Endothelial cell of umbilical vein (primary cell): Measurements from ENCODE around the gene SH3BP2. TPM values are rescaled to one million over a fixed set of nuclear protein-coding genes. Genes with fewer than 3 reads are reported as not detected.

Experiments used
- BruUV-seq: library from RNA; stranded (reverse); fragments of 400-500 nt; replicated peaks from 2 replicates; lab custom pipeline; 2021; lab: Mats Ljungman, UMichigan
- CTCF ChIA-PET: fragments of 300-600, 350-600 bp; sonication (Branson Sonifier 250); formaldehyde crosslinking; loops from one replicate; lab custom pipeline; 2021; ENCODE audit warnings: antibody characterized with exemption, inconsistent platforms; lab: Charles Lee
- POLR2A ChIA-PET: fragments of 300-600, 350-600 bp; sonication (Branson Sonifier 250); formaldehyde crosslinking; loops from one replicate; lab custom pipeline; 2021; ENCODE audit warnings: antibody characterized with exemption, inconsistent platforms; lab: Charles Lee
- DNase-seq: peaks from one replicate; pipeline ENCODE4 v3.0.0-alpha.2; 2011; ENCODE audit warnings: low read depth, low spot score
- FAIRE-seq: peaks from 2 replicates; lab custom pipeline; 2011; peaks lifted over from hg19 to GRCh38; lab: Jason Lieb, UNC
- H2AFZ ChIP-seq: 2 replicates; pipeline ENCODE4 v1.6.0; 2012; ENCODE audit warnings: low read depth, low read length, control low read depth, inconsistent platforms
- H3K27ac ChIP-seq: 2 replicates; pipeline ENCODE4 v1.5.1; 2011; ENCODE audit warnings: low read depth, mild to moderate bottlenecking, control low read depth, low read length, moderate library complexity; ENCODE audit not compliant: insufficient read depth
- H3K27me3 ChIP-seq, 2 experiments: 2 replicates each; pipeline versions ENCODE4 v1.6.0 to v1.6.1; 2011; ENCODE audit warnings: low read length in 2 of 2, mixed read lengths in 1 of 2; ENCODE audit not compliant: control insufficient read depth in 2 of 2, insufficient read depth in 2 of 2
- H3K36me3 ChIP-seq, 2 experiments: 2 replicates in 1 of 2; 3 replicates in 1 of 2; pipeline ENCODE4 v1.5.1; 2011; ENCODE audit warnings: low read length in 2 of 2, mild to moderate bottlenecking in 1 of 2, moderate library complexity in 1 of 2; ENCODE audit not compliant: control insufficient read depth in 2 of 2, insufficient read depth in 2 of 2; ENCODE audit errors: extremely low read depth in 1 of 2
- H3K4me1 ChIP-seq: 3 replicates; pipeline ENCODE4 v1.5.1; 2011; ENCODE audit warnings: mild to moderate bottlenecking, low read length; ENCODE audit not compliant: control insufficient read depth, insufficient read depth; ENCODE audit errors: extremely low read depth
- H3K4me2 ChIP-seq: 2 replicates; pipeline ENCODE4 v1.6.1; 2011; ENCODE audit warnings: low read length, control low read depth, mixed read lengths; ENCODE audit not compliant: insufficient read depth
- H3K4me3 ChIP-seq, 3 experiments: fragments of 200-600 bp in 1 of 3; sonication (generic), shearing (Covaris generic) in 1 of 3; replicated peaks in 1 of 3; 2 replicates each; pipeline ENCODE4 v1.5.1; 2011 to 2016; ENCODE audit warnings: control low read depth in 3 of 3, low read length in 3 of 3, mild to moderate bottlenecking in 2 of 3, inconsistent platforms in 1 of 3, low read depth in 1 of 3, moderate library complexity in 1 of 3; ENCODE audit not compliant: insufficient read depth in 1 of 3
- H3K79me2 ChIP-seq: 2 replicates; pipeline ENCODE4 v1.6.0; 2012; ENCODE audit warnings: low read length, inconsistent platforms; ENCODE audit not compliant: control insufficient read depth, insufficient read depth
- H3K9ac ChIP-seq: replicated peaks from 2 replicates; pipeline ENCODE3; 2011; ENCODE audit warnings: low read length, control low read depth; ENCODE audit not compliant: insufficient read depth; ENCODE audit errors: extremely low read depth
- H3K9me1 ChIP-seq: replicated peaks from 3 replicates; pipeline ENCODE4 v1.6.0; 2011; ENCODE audit warnings: mild to moderate bottlenecking, low read length; ENCODE audit not compliant: control insufficient read depth, insufficient read depth; ENCODE audit errors: extremely low read depth
- H3K9me3 ChIP-seq: replicated peaks from 2 replicates; pipeline ENCODE4 v1.5.1; 2012; ENCODE audit warnings: low read length, inconsistent platforms; ENCODE audit not compliant: control insufficient read depth, insufficient read depth
- H4K20me1 ChIP-seq: replicated peaks from 2 replicates; pipeline ENCODE3; 2011; ENCODE audit warnings: mild to moderate bottlenecking, low read length; ENCODE audit not compliant: control insufficient read depth, insufficient read depth; ENCODE audit errors: extremely low read depth
- EZH2 ChIP-seq: IDR thresholded peaks from 2 replicates; pipeline ENCODE4 v1.6.1; 2012; ENCODE audit warnings: borderline replicate concordance, low read depth, mild to moderate bottlenecking, moderate library complexity, low read length, inconsistent platforms; ENCODE audit not compliant: severe bottlenecking
- FOS ChIP-seq: IDR thresholded peaks from 2 replicates; pipeline ENCODE4 v1.6.1; 2011; ENCODE audit warnings: mild to moderate bottlenecking, low read length, moderate library complexity, borderline replicate concordance; ENCODE audit not compliant: insufficient read depth
- GATA2 ChIP-seq: IDR thresholded peaks from 2 replicates; pipeline ENCODE4 v1.7.0; 2011; ENCODE audit warnings: low read depth, mild to moderate bottlenecking, moderate library complexity, mixed read lengths, low read length; ENCODE audit not compliant: insufficient read length, insufficient read depth
- JUN ChIP-seq: IDR thresholded peaks from 2 replicates; pipeline ENCODE4 v1.6.1; 2011; ENCODE audit warnings: borderline replicate concordance, low read depth; ENCODE audit not compliant: insufficient read length, insufficient read depth
- MYC ChIP-seq: IDR thresholded peaks from one replicate; pipeline ENCODE4 v1.6.1; 2011; ENCODE audit warnings: mild to moderate bottlenecking, low read depth, low read length
- POLR2A ChIP-seq: IDR thresholded peaks from 2 replicates; pipeline ENCODE4 v1.6.1; 2012; ENCODE audit warnings: low read depth, mild to moderate bottlenecking, control low read depth, low read length
- POLR2AphosphoS5 ChIP-seq: IDR thresholded peaks from 2 replicates; pipeline ENCODE4 v1.6.1; 2012; ENCODE audit warnings: low read depth, mild to moderate bottlenecking, control low read depth, low read length, moderate library complexity; ENCODE audit not compliant: insufficient read depth
- dilution Hi-C: fragments of 300-500 bp; cut with MboI; formaldehyde crosslinking; loops from one replicate; pipeline ENCODE4 v1.15.0; 2019; ENCODE audit warnings: low sequenced_read_pairs; ENCODE audit not compliant: extremely low pct_ligation_motif_present
- intact Hi-C: fragments of 100-400 bp; cut with micrococcal nuclease; formaldehyde crosslinking; loops from one replicate; pipeline ENCODE4 v1.10.0; 2022
- polyA plus RNA-seq, 4 experiments: library from polyadenylated mRNA; depleted of rRNA in 3 of 4; stranded (reverse) in 3 of 4; unstranded in 1 of 4; fragments of >200 nt; gene quantifications; 2 replicates each; pipeline versions ENCODE4 v1.2.1 to v1.2.3, GENCODE V29; 2011 to 2012; ENCODE audit warnings: missing spikeins in 1 of 4
- total RNA-seq: library from RNA; stranded (reverse); gene quantifications from 2 replicates; pipeline ENCODE4 v1.2.3, GENCODE V29; 2021
- TF ChIP-seq, protein P1 (sequence below), 2 donors: IDR thresholded peaks; 1 replicate in 1 of 2; 2 replicates in 1 of 2; pipeline ENCODE4 v1.5.1; 2011; ENCODE audit warnings: low read length in 2 of 2, mild to moderate bottlenecking in 2 of 2, moderate library complexity in 2 of 2, control low read depth in 1 of 2, inconsistent platforms in 1 of 2, low read depth in 1 of 2; ENCODE audit not compliant: insufficient read depth in 1 of 2; ENCODE audit errors: extremely low read depth in 1 of 2
- TF ChIP-seq, protein P2 (sequence below): IDR thresholded peaks from 2 replicates; pipeline ENCODE4 v1.6.1; 2011; ENCODE audit not compliant: insufficient read depth, insufficient read length

Gene SH3BP2
- total and polyA plus RNA-seq, 2 donors (not counting 3 experiments of a cell fraction or from before 2014, with no cell fraction given), result 69.2 to 73.9 TPM

DNA sequence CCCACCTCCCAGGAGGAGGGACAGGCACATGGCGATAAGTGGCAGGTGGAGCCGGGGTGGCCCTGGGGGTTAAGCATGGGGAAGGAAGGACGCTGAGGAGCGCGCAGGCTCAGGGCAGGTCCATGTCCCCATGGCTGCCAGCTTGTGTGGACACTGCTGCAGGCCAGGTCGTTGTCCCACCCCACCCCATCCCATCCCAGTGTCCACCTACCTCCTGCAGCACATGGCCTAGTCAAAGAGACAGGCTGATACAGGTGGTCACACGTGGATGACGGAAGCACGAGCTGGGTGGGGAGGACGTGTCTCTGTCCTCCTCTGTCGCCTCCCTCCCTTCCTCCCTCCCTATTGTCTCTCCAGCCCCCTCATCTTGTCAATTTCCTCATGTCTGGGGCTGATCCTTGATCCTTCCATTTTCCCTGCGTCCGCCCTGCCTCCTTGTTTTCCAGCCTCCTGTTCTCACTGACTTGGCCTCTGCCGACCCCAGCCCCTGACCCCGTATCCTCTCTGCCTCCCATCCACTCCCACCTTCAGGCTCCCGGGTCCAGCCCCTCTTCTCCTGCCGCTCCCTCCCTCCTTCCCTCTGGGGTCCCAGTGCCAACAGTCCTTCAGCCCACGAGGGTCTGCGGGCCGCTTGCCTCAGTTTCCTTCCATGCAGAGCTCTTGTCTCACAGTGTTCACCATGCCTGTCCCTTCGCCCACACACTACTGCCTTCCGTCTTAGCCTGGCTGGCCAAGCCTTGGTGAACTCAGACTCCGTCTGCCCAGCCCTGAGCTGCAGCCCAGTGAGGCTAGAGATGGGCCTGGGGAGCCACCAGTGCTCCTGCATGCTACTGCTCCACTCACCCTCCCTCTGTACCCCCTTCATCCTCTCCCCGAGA lies 35.2 kb downstream of the SH3BP2 start:
- DNase-seq (no peak), FAIRE-seq (no peak)
- H3K27ac ChIP-seq, result no peak overlapping the region
- no peaks in the 10 kb centered on the region for H3K79me2 ChIP-seq
- CTCF ChIA-PET, result interaction anchor here (1.0 kb wide), 1 partner anchor 64 kb away, joined by 3 read pairs; no protein-coding TSS in a partner anchor
- H3K27me3 ChIP-seq, result no peaks in the 10 kb centered on the region
- H3K9ac ChIP-seq, result no peak overlapping the region
- no peaks in the 10 kb centered on the region for H4K20me1 ChIP-seq
- H3K4me2 ChIP-seq, result no peak overlapping the region
- no peak overlapping the region for H2AFZ ChIP-seq
- TF ChIP-seq, protein P1, sequence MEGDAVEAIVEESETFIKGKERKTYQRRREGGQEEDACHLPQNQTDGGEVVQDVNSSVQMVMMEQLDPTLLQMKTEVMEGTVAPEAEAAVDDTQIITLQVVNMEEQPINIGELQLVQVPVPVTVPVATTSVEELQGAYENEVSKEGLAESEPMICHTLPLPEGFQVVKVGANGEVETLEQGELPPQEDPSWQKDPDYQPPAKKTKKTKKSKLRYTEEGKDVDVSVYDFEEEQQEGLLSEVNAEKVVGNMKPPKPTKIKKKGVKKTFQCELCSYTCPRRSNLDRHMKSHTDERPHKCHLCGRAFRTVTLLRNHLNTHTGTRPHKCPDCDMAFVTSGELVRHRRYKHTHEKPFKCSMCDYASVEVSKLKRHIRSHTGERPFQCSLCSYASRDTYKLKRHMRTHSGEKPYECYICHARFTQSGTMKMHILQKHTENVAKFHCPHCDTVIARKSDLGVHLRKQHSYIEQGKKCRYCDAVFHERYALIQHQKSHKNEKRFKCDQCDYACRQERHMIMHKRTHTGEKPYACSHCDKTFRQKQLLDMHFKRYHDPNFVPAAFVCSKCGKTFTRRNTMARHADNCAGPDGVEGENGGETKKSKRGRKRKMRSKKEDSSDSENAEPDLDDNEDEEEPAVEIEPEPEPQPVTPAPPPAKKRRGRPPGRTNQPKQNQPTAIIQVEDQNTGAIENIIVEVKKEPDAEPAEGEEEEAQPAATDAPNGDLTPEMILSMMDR (IDR thresholded peaks at IDR 0.05; ENCODE audit: extremely low read depth in 1 of 2, insufficient read depth in 1 of 2, low read depth in 1 of 2, low read length in 2 of 2), result no peak
- TF ChIP-seq POLR2AphosphoS5 (no peak), MYC (no peak), FOS (no peak), JUN (no peak), POLR2A (no peak), EZH2 (no peak), GATA2 (no peak)
- TF ChIP-seq, protein P2, sequence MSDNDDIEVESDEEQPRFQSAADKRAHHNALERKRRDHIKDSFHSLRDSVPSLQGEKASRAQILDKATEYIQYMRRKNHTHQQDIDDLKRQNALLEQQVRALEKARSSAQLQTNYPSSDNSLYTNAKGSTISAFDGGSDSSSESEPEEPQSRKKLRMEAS, result no peak
- H3K36me3 ChIP-seq, result peaks cover 5 to 66% of the 10 kb centered on the region in 2 experiments
- H3K4me3 ChIP-seq, result no peak overlapping the region
- dilution Hi-C loops, result no loop called here
- POLR2A ChIA-PET, result no interaction called here
- no peaks in the 10 kb centered on the region for H3K9me3 ChIP-seq
- no peaks in the 10 kb centered on the region for H3K9me1 ChIP-seq
- intact Hi-C loops, result no loop called here
- H3K4me1 ChIP-seq, result no peaks in the 10 kb centered on the region
- BruUV-seq, result no TSS peak
